HepG2 (cell line): ENCODE measurements around the gene EPN3. TPM values are rescaled to one million over a fixed set of nuclear protein-coding genes. Genes with fewer than 3 reads are reported as not detected.

Experiments used
- ATAC-seq: fragments of 200-7000 bp; cut with Tn5 transposase; 3 replicates; pipeline ENCODE4 v1.9.1; 2020; ENCODE audit warnings: mild to moderate bottlenecking, moderate library complexity
- BruUV-seq: library from RNA; stranded (reverse); fragments of 400-500 nt; replicated peaks from 2 replicates; lab custom pipeline; 2021; lab: Mats Ljungman, UMichigan
- CTCF ChIA-PET: fragments of 300-600 bp; formaldehyde crosslinking; extraction: SDS; loops from one replicate; lab custom pipeline; 2021; ENCODE audit warnings: low total read pairs, inconsistent platforms, low intra/inter-chr PET ratio; lab: Yijun Ruan, JAX
- POLR2A ChIA-PET: fragments of 350-600 bp; sonication (Branson Sonifier 250); formaldehyde crosslinking; loops from one replicate; lab custom pipeline; 2020; ENCODE audit warnings: antibody characterized with exemption, inconsistent platforms; lab: Yijun Ruan, JAX
- DNase-seq: peaks from one replicate; pipeline ENCODE4 v3.0.0-alpha.2; 2015; ENCODE audit warnings: low spot score
- FAIRE-seq: peaks from 3 replicates; lab custom pipeline; 2011; peaks lifted over from hg19 to GRCh38; lab: Jason Lieb, UNC
- H2AFZ ChIP-seq: one replicate; pipeline ENCODE4 v1.6.1; 2011; ENCODE audit warnings: low read length, inconsistent platforms
- H3K27ac ChIP-seq: fragments of 300-600 bp; 3 replicates; pipeline ENCODE4 v1.8.0; 2011; ENCODE audit warnings: mixed run types, mild to moderate bottlenecking, mixed read lengths, low read length, inconsistent platforms; ENCODE audit not compliant: insufficient read depth; ENCODE audit errors: extremely low read length
- H3K27me3 ChIP-seq, 2 experiments: fragments of 200-600 bp in 1 of 2; 2 replicates in 1 of 2; 3 replicates in 1 of 2; pipeline versions ENCODE4 v1.6.0 to v1.8.0; 2011; ENCODE audit warnings: low read length in 2 of 2, mild to moderate bottlenecking in 2 of 2, moderate library complexity in 2 of 2, inconsistent platforms in 1 of 2; ENCODE audit not compliant: insufficient read depth in 2 of 2, control insufficient read depth in 1 of 2
- H3K36me3 ChIP-seq, 2 experiments: fragments of 200-600 bp in 1 of 2; replicated peaks in 1 of 2; 2 replicates in 1 of 2; 3 replicates in 1 of 2; pipeline versions ENCODE4 v1.5.1 to v1.8.0; 2011; ENCODE audit warnings: low read length in 2 of 2, inconsistent platforms in 1 of 2; ENCODE audit not compliant: insufficient read depth in 2 of 2, control insufficient read depth in 1 of 2
- H3K4me1 ChIP-seq: 2 replicates; pipeline ENCODE4 v1.5.1; 2012; ENCODE audit warnings: low read length, inconsistent platforms; ENCODE audit not compliant: insufficient read depth
- H3K4me2 ChIP-seq: 2 replicates; pipeline ENCODE4 v1.6.0; 2011; ENCODE audit warnings: low read depth, low read length, inconsistent platforms
- H3K4me3 ChIP-seq, 3 experiments: fragments of 200-600 bp in 1 of 3; sonication (generic), shearing (Covaris generic) in 1 of 3; replicated peaks in 1 of 3; 2 replicates each; pipeline ENCODE4 v1.5.1; 2011 to 2016; ENCODE audit warnings: low read length in 3 of 3, inconsistent platforms in 2 of 3, low read depth in 2 of 3, mild to moderate bottlenecking in 2 of 3, control low read depth in 1 of 3, mixed read lengths in 1 of 3; ENCODE audit not compliant: insufficient read depth in 1 of 3
- H3K79me2 ChIP-seq: one replicate; pipeline ENCODE4 v1.6.1; 2011; ENCODE audit warnings: low read length, inconsistent platforms; ENCODE audit not compliant: insufficient read depth
- H3K9ac ChIP-seq: 2 replicates; pipeline ENCODE4 v1.6.0; 2011; ENCODE audit warnings: mild to moderate bottlenecking, low read depth, low read length, inconsistent platforms; ENCODE audit not compliant: insufficient read depth
- H3K9me3 ChIP-seq: 2 replicates; pipeline ENCODE4 v1.5.1; 2012; ENCODE audit warnings: mild to moderate bottlenecking, low read length
- H4K20me1 ChIP-seq: 2 replicates; pipeline ENCODE4 v1.6.0; 2011; ENCODE audit warnings: inconsistent platforms, mild to moderate bottlenecking, low read length, moderate library complexity; ENCODE audit not compliant: insufficient read depth
- FOXK1 ChIP-seq: sonication (generic); formaldehyde crosslinking; IDR thresholded peaks from 2 replicates; pipeline ENCODE4 v1.4.0; 2020; ENCODE audit warnings: low read depth, missing genetic modification reagents, borderline replicate concordance
- HOXD1 ChIP-seq: sonication (generic); formaldehyde crosslinking; IDR thresholded peaks from 2 replicates; pipeline ENCODE4 v1.5.0; 2020; ENCODE audit warnings: missing genetic modification reagents
- KDM4B ChIP-seq: sonication (generic); formaldehyde crosslinking; IDR thresholded peaks from 2 replicates; pipeline ENCODE4 v1.4.0; 2020; ENCODE audit warnings: missing genetic modification reagents
- KLF9 ChIP-seq: IDR thresholded peaks from 2 replicates; pipeline ENCODE4 v1.6.1; 2016; ENCODE audit warnings: low read depth
- MAFF ChIP-seq: IDR thresholded peaks from 2 replicates; pipeline ENCODE4 v1.6.1; 2011; ENCODE audit warnings: low read depth, low read length, improper control_type of control experiment
- MYC ChIP-seq: sonication (generic); formaldehyde crosslinking; IDR thresholded peaks from 2 replicates; pipeline ENCODE4 v1.9.0; 2021; ENCODE audit warnings: missing genetic modification reagents, borderline replicate concordance
- NKX3-1 ChIP-seq: sonication (generic); formaldehyde crosslinking; IDR thresholded peaks from 2 replicates; pipeline ENCODE4 v1.5.0; 2020; ENCODE audit warnings: missing genetic modification reagents
- SAFB2 ChIP-seq: sonication (generic); formaldehyde crosslinking; IDR thresholded peaks from 2 replicates; pipeline ENCODE4 v1.5.1; 2020; ENCODE audit warnings: missing genetic modification reagents, low read depth, mild to moderate bottlenecking, borderline replicate concordance
- SCMH1 ChIP-seq: sonication (generic); formaldehyde crosslinking; IDR thresholded peaks from 2 replicates; pipeline ENCODE4 v1.9.0; 2021; ENCODE audit warnings: missing genetic modification reagents, mild to moderate bottlenecking, borderline replicate concordance
- ZIK1 ChIP-seq: sonication (generic); formaldehyde crosslinking; IDR thresholded peaks from 2 replicates; pipeline ENCODE4 v1.5.0; 2020; ENCODE audit warnings: mild to moderate bottlenecking, low read depth, missing genetic modification reagents, borderline replicate concordance
- ZNF331 ChIP-seq: sonication (generic); formaldehyde crosslinking; IDR thresholded peaks from 2 replicates; pipeline ENCODE4 v1.4.0; 2020; ENCODE audit warnings: missing genetic modification reagents
- ZNF367 ChIP-seq: sonication (generic); formaldehyde crosslinking; IDR thresholded peaks from 2 replicates; pipeline ENCODE4 v1.4.0; 2020; ENCODE audit warnings: missing genetic modification reagents, borderline replicate concordance
- ZNF451 ChIP-seq: sonication (generic); formaldehyde crosslinking; IDR thresholded peaks from 2 replicates; pipeline ENCODE4 v1.5.0; 2020; ENCODE audit warnings: mild to moderate bottlenecking, missing genetic modification reagents
- WGBS: methylation state at CpG from one replicate; pipeline ENCODE4 v1.1.6; 2017; ENCODE audit warnings: low lambda C conversion rate; 5-methylcytosine and 5-hydroxymethylcytosine counted together
- in situ Hi-C: cut with HindIII; loops from 2 replicates; pipeline ENCODE4 v1.10.0; 2017; ENCODE audit warnings: low pct_unique_long_range_greater_than_20kb; ENCODE audit not compliant: extremely low pct_ligation_motif_present
- intact Hi-C: fragments of 100-400 bp; cut with micrococcal nuclease; formaldehyde crosslinking; loops from one replicate; pipeline ENCODE4 v1.10.0; 2022; ENCODE audit not compliant: unreplicated experiment
- polyA plus RNA-seq, 8 experiments: library from polyadenylated mRNA; depleted of rRNA in 3 of 8; stranded (reverse) in 7 of 8; unstranded in 1 of 8; fragments of >200 nt; fragmentation: Illumina TruSeq in 4 of 8; extraction: Trizol in 4 of 8; gene quantifications; 2 replicates each; pipeline versions ENCODE4 v1.2.1 to v1.2.3, GENCODE V29; 2011 to 2016; ENCODE audit warnings: low read depth in 4 of 8, missing spikeins in 1 of 8, mixed read lengths in 1 of 8; ENCODE audit not compliant: insufficient read depth in 1 of 8
- total RNA-seq, 5 experiments: library from RNA; depleted of rRNA; stranded (reverse); fragments of >200 nt; fragmentation: Illumina TruSeq; extraction: Trizol; gene quantifications; 2 replicates each; pipeline ENCODE4 v1.2.3, GENCODE V29; 2016; ENCODE audit warnings: low read depth in 1 of 5
- TF ChIP-seq, protein P1 (sequence below): IDR thresholded peaks from 2 replicates; pipeline ENCODE4 v1.6.1; 2016; ENCODE audit warnings: missing compliant biosample characterization, missing genetic modification reagents, borderline replicate concordance
- TF ChIP-seq, protein P2 (sequence below): sonication (generic); formaldehyde crosslinking; IDR thresholded peaks from 2 replicates; pipeline ENCODE4 v1.5.0; 2020; ENCODE audit warnings: missing genetic modification reagents
- TF ChIP-seq, protein P3 (sequence below), 2 experiments: fragments of 450-650 bp in 1 of 2; sonication (generic) in 1 of 2; formaldehyde crosslinking; IDR thresholded peaks; 2 replicates each; pipeline versions ENCODE4 v1.5.0 to v1.8.0; 2020 to 2022; ENCODE audit warnings: mild to moderate bottlenecking in 1 of 2, missing genetic modification reagents in 1 of 2
- TF ChIP-seq, protein P4 (sequence below): sonication (generic); formaldehyde crosslinking; IDR thresholded peaks from 2 replicates; pipeline ENCODE4 v1.9.0; 2021; ENCODE audit warnings: missing genetic modification reagents, borderline replicate concordance

The EPN3 gene
- total and polyA plus RNA-seq, 2 of the 13 experiments (the other 11 are each of a cell fraction or from before 2014, with no cell fraction given) = 0.11 to 0.95 TPM

DNA sequence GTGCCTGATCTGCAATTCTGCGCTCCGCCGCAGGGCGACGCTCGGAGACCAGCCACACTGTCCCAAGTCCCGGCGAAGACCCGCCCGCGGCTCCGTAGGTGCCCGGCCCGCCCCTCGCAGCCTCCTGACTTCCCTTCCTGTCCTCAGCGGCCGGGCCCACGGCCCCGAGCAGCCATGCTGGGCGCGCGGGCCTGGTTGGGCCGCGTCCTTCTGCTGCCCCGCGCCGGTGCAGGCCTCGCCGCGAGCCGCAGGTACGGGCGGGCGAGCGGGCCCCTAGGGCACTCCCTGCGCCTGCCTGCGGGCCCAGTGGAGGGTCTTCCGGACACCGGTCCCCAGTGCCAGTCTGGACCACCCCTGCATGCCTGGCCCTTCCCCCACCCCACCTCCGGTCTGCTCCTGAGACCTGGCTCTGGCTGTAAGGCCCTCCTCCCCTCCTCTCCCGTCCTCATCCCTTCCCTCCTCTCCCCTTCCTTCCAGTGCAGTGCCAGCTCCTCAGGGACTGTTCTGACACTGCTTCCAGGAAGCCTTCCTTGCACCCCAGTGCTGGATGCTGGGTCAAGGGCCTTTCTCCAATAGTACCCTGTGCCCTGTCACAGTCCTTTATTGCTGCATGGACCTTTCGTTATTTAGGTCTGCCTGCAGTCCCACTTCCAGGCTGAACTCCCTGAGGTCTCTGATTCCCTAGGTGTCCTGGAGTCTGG, 14.7 kb downstream of the EPN3 start, which contains the start of gene SPATA20:
SPATA20 (plus strand) TSS at position 140 of the 701 bp plus-strand sequence; CDS start at position 175, 35 bp downstream.
- ATAC-seq (peak; percentile 76), FAIRE-seq (no peak), DNase-seq (peak; percentile 88)
- Histone ChIP-seq H3K9ac (peak within 1 kb of the TSS; percentile 89), H3K79me2 (peaks cover 3% of the 10 kb centered on the region), H3K4me1 (peaks cover 74% of the 10 kb centered on the region), H3K9me3 (no peaks in the 10 kb centered on the region), H3K27me3 (no peaks in the 10 kb centered on the region; a peak in 1 of 5 replicates), H3K4me2 (peak within 1 kb of the TSS; percentile 97), H3K36me3 (peaks cover 0 to 5% of the 10 kb centered on the region in 2 experiments; a peak in 3 of 5 replicates), H3K4me3 (peak within 1 kb of the TSS; percentile 63 to 87 (median 79)), H4K20me1 (no peaks in the 10 kb centered on the region), H2AFZ (no peak within 1 kb of the TSS), H3K27ac (peak within 1 kb of the TSS; percentile 62)
- 2% methylated on average over 18 of the region's 42 CpGs for WGBS
- in situ Hi-C loops = loop anchor here (5.0 to 10.0 kb wide), 3 partner anchors 80 to 408 kb away; no protein-coding TSS in a partner anchor
- no TSS peak for BruUV-seq
- CTCF ChIA-PET = interaction anchor here (0.7 to 1.8 kb wide), 9 partner anchors 50 to 296 kb away, joined by 3 to 18 read pairs (median 4); no protein-coding TSS in a partner anchor
- POLR2A ChIA-PET = interaction anchor here (0.6 to 2.0 kb wide), 8 partner anchors 15 to 257 kb away, joined by 3 to 8 read pairs (median 4); partner anchors contain the start of gene LUC7L3
- intact Hi-C loops = loop anchor here (1.0 to 10.0 kb wide), 5 partner anchors 65 to 408 kb away; no protein-coding TSS in a partner anchor
- TF ChIP-seq, protein P1, sequence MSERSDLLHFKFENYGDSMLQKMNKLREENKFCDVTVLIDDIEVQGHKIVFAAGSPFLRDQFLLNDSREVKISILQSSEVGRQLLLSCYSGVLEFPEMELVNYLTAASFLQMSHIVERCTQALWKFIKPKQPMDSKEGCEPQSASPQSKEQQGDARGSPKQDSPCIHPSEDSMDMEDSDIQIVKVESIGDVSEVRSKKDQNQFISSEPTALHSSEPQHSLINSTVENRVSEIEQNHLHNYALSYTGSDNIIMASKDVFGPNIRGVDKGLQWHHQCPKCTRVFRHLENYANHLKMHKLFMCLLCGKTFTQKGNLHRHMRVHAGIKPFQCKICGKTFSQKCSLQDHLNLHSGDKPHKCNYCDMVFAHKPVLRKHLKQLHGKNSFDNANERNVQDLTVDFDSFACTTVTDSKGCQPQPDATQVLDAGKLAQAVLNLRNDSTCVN (CRISPR knock-in tag) = no peak
- TF ChIP-seq KLF9 (CRISPR knock-in tag) (no peak; the same call in 1 of the 2 replicates), MAFF (peak; percentile 22; the same call in 1 of the 2 replicates), SCMH1 (CRISPR knock-in tag) (no peak), NKX3-1 (peak; percentile 86), ZNF451 (peak; percentile 49; the same call in 1 of the 2 replicates), SAFB2 (CRISPR knock-in tag) (peak; percentile 78; the same call in 1 of the 2 replicates), FOXK1 (CRISPR knock-in tag) (peak; percentile 47; the same call in 1 of the 2 replicates), KDM4B (CRISPR knock-in tag) (peak; percentile 38; the same call in 1 of the 2 replicates), ZNF331 (CRISPR knock-in tag) (peak; percentile 70; the same call in 1 of the 2 replicates), MYC (peak; percentile 80), ZIK1 (CRISPR knock-in tag) (peak; percentile 68), HOXD1 (CRISPR knock-in tag) (peak; percentile 79; the same call in 1 of the 2 replicates), ZNF367 (CRISPR knock-in tag) (peak; percentile 77; the same call in 1 of the 2 replicates)
- TF ChIP-seq, protein P2, sequence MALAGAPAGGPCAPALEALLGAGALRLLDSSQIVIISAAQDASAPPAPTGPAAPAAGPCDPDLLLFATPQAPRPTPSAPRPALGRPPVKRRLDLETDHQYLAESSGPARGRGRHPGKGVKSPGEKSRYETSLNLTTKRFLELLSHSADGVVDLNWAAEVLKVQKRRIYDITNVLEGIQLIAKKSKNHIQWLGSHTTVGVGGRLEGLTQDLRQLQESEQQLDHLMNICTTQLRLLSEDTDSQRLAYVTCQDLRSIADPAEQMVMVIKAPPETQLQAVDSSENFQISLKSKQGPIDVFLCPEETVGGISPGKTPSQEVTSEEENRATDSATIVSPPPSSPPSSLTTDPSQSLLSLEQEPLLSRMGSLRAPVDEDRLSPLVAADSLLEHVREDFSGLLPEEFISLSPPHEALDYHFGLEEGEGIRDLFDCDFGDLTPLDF (CRISPR knock-in tag) = peak; percentile 82
- TF ChIP-seq, protein P3, sequence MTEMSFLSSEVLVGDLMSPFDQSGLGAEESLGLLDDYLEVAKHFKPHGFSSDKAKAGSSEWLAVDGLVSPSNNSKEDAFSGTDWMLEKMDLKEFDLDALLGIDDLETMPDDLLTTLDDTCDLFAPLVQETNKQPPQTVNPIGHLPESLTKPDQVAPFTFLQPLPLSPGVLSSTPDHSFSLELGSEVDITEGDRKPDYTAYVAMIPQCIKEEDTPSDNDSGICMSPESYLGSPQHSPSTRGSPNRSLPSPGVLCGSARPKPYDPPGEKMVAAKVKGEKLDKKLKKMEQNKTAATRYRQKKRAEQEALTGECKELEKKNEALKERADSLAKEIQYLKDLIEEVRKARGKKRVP (CRISPR knock-in tag; IDR thresholded peaks at IDR 0.05) = no peak
- TF ChIP-seq, protein P4, sequence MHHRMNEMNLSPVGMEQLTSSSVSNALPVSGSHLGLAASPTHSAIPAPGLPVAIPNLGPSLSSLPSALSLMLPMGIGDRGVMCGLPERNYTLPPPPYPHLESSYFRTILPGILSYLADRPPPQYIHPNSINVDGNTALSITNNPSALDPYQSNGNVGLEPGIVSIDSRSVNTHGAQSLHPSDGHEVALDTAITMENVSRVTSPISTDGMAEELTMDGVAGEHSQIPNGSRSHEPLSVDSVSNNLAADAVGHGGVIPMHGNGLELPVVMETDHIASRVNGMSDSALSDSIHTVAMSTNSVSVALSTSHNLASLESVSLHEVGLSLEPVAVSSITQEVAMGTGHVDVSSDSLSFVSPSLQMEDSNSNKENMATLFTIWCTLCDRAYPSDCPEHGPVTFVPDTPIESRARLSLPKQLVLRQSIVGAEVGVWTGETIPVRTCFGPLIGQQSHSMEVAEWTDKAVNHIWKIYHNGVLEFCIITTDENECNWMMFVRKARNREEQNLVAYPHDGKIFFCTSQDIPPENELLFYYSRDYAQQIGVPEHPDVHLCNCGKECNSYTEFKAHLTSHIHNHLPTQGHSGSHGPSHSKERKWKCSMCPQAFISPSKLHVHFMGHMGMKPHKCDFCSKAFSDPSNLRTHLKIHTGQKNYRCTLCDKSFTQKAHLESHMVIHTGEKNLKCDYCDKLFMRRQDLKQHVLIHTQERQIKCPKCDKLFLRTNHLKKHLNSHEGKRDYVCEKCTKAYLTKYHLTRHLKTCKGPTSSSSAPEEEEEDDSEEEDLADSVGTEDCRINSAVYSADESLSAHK = no peak
